PFSK-1 (cell line): Measurements from ENCODE around the gene ISOC2.

Experiments used
- FOXP2 ChIP-seq: optimal IDR thresholded peaks from 2 replicates; pipeline ENCODE3; 2011; ENCODE audit warnings: borderline replicate concordance, control low read depth, inconsistent platforms; ENCODE audit not compliant: insufficient read depth; ENCODE audit errors: extremely low read length, extremely low read depth
- POLR2AphosphoS5 ChIP-seq: IDR thresholded peaks from 2 replicates; pipeline ENCODE4 v1.6.1; 2012; ENCODE audit warnings: low read depth, mild to moderate bottlenecking, control low read depth, low read length, moderate library complexity
- SIN3A ChIP-seq: IDR thresholded peaks from 2 replicates; pipeline ENCODE4 v1.6.1; 2012; ENCODE audit warnings: mild to moderate bottlenecking, low read length, moderate library complexity, borderline replicate concordance; ENCODE audit not compliant: insufficient read depth
- TAF1 ChIP-seq: IDR thresholded peaks from 2 replicates; pipeline ENCODE4 v1.6.1; 2012; ENCODE audit warnings: low read length, control low read depth, borderline replicate concordance; ENCODE audit not compliant: insufficient read depth
- TF ChIP-seq, protein P1 (sequence below), 2 experiments: IDR thresholded peaks; 2 replicates each; pipeline versions ENCODE4 v1.6.1 to v1.8.0; 2011 to 2012; ENCODE audit warnings: low read depth in 2 of 2, low read length in 2 of 2, control low read depth in 1 of 2, inconsistent platforms in 1 of 2, mild to moderate bottlenecking in 1 of 2, moderate library complexity in 1 of 2; ENCODE audit not compliant: insufficient read depth in 1 of 2

The ISOC2 gene

DNA sequence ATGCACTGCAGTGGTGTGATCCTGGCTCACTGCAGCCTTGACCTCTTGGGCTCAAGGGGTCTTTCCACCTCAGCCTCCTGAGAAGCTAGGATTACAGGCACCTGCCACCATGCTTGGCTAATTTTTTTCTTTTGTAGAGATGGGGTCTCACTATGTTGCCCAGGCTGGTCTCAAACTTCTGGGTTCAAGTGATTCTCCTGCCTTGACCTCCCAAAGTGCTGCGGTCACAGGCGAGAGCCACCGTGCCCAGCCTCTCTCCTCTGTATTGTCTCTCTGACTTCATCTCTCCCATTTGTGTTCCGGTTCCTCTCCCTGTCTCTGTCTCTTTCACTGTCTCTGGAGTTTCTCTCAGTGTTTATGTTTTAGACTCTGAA lies 4.8 kb upstream of the ISOC2 start:
- no peak for TF ChIP-seq FOXP2
- TF ChIP-seq, protein P1, sequence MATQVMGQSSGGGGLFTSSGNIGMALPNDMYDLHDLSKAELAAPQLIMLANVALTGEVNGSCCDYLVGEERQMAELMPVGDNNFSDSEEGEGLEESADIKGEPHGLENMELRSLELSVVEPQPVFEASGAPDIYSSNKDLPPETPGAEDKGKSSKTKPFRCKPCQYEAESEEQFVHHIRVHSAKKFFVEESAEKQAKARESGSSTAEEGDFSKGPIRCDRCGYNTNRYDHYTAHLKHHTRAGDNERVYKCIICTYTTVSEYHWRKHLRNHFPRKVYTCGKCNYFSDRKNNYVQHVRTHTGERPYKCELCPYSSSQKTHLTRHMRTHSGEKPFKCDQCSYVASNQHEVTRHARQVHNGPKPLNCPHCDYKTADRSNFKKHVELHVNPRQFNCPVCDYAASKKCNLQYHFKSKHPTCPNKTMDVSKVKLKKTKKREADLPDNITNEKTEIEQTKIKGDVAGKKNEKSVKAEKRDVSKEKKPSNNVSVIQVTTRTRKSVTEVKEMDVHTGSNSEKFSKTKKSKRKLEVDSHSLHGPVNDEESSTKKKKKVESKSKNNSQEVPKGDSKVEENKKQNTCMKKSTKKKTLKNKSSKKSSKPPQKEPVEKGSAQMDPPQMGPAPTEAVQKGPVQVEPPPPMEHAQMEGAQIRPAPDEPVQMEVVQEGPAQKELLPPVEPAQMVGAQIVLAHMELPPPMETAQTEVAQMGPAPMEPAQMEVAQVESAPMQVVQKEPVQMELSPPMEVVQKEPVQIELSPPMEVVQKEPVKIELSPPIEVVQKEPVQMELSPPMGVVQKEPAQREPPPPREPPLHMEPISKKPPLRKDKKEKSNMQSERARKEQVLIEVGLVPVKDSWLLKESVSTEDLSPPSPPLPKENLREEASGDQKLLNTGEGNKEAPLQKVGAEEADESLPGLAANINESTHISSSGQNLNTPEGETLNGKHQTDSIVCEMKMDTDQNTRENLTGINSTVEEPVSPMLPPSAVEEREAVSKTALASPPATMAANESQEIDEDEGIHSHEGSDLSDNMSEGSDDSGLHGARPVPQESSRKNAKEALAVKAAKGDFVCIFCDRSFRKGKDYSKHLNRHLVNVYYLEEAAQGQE (IDR thresholded peaks at IDR 0.05; ENCODE audit: insufficient read depth in 1 of 2, low read depth in 2 of 2, low read length in 2 of 2): no peak
- no peak for TF ChIP-seq TAF1
- no peak for TF ChIP-seq SIN3A
- TF ChIP-seq POLR2AphosphoS5: no peak

DNA sequence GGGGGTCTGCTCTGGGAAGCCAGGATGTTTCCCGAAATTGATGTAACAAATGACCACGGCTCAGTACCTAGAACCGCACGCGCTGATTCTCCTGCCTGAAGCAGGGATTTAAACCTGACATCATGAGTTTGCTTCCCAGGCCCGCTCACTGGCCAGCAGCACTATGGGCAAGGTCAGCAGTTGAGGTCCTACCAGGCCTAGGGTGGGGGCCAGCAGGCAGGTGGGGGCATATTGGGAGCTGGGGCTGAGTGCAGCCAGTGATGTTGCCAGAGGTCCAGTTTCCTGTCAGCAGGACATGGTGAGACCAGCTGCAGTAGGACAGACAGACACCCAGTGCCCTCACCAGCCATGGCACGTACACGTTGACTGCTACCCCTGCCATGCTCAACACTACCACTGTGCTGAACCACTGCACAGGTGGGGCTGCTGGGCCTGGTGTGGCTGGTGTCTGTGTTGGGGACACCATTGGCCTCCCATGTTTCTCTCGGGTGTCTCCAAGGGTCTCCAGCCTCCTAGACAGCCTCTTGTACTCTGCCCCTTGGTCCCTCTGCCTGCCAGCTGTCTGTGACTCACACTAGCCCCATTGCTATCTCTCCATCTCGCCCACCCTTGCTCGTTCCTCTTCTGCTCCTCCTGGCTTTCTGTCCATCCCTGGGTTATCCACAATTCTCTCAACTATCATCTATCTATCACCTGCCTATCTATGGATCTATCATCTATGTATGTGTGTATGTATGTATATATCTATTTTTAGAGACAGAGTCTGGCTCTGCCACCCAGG lies 4.2 kb upstream of the ISOC2 start:
- no peak for TF ChIP-seq SIN3A
- no peak for TF ChIP-seq POLR2AphosphoS5
- TF ChIP-seq FOXP2: no peak
- TF ChIP-seq TAF1: no peak
- TF ChIP-seq, protein P1 (IDR thresholded peaks at IDR 0.05; ENCODE audit: insufficient read depth in 1 of 2, low read depth in 2 of 2, low read length in 2 of 2): no peak

DNA sequence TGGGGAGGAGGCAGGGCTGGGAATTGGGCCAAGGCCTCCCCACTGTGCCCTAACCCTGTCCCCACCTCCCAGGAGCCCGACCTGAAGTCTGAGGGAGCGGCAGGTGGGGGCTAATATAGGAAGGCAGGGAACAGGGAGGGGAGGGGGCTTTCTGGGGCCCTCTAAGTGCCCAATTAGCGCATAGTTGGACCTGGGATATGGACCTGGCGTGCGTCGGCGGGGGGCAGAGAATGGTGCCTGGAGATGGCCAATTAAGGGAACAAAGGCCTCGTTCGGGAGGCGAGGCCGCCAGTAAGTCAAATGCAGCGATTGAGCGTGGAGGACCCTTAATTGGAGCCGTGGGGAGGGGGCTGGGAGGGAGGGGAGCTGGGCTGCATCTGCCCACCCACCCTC lies 3.2 kb upstream of the ISOC2 start, which contains the start of gene C19orf85:
Gene C19orf85 (minus strand): TSS at position 90 of the 393 bp plus-strand sequence. CDS start 197 bp downstream, outside the sequence.
- TF ChIP-seq, protein P1 (IDR thresholded peaks at IDR 0.05; ENCODE audit: insufficient read depth in 1 of 2, low read depth in 2 of 2, low read length in 2 of 2): no peak
- TF ChIP-seq TAF1 (no peak), FOXP2 (no peak), POLR2AphosphoS5 (no peak), SIN3A (no peak)

DNA sequence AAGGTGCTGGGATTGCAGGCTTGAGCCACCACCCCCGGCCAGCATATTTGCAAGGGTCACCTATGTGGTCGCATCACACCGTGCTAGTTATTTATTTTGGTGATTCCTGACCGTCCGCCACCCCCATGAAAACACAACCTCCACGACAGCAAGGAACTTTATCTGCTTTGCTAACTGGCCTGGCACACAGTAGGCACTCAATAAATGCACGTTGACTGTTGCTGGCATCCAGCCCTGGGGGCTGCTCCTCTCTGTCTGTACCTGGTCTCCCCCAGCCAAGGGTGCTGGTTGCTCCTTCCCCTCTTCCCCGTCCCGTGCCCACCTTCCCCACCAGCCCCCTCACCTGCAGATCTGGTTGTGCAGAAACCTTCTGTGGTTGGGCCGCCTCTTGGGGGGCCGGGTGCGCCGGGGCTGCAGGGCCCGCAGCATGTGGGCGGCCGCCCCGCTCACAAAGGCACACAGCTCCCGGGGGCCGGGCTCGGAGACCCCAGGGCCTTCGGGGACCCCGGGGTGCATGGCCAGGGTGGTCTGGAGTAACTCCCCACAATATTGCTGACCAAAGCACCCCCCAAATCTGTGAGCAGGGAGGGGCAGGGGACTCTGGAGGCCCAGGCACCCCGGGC lies 2.7 kb upstream of the ISOC2 start:
- TF ChIP-seq SIN3A (no peak), TAF1 (no peak), POLR2AphosphoS5 (no peak), FOXP2 (no peak)
- TF ChIP-seq, protein P1 (IDR thresholded peaks at IDR 0.05; ENCODE audit: insufficient read depth in 1 of 2, low read depth in 2 of 2, low read length in 2 of 2): no peak
